ENCODE results near the gene ZRANB3.

DNA sequence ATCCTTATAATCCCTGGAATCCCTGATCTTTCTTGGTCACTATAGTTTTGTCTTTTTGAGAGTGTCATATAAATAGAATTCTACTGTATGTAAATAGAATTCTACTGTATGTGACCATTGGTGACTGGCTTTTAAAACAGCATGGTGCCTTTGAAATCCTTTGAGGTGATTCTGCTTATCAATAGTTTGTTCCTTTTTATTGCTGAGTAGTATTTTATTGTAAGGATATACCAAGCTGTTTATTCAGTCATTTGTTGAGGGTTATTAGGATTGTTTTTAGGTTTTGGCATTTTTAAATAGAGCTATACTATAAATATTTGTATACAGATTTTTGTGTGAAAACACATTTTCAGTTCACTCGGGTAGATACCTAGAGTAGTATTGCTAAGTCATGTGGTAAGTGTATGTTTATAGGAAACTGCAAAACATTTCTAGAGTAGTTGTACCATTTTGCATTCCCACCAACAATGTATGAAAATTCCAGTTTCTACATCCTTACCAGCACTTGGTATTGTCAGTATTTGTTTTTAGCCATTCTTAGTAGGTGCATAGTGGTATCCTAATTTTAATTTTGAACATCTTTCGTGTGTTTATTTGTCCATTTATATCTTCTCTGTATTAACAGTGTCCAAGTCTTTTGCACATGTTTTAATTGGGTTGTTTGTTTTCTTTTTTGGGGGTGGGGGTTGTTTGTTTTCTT, 433.3 kb downstream of the ZRANB3 start:
- TF ChIP-seq CTCF (conservative IDR thresholded peaks at IDR 0.05) (no peak), ZFX (IDR thresholded peaks at IDR 0.05) (no peak)
